ENCODE data around the gene HP1BP3.

GRCh38 chr1:20726118-20726911 lies 60.8 kb downstream of the HP1BP3 start:
- TF ChIP-seq CTCF (IDR thresholded peaks at IDR 0.05) (no peak), POLR2A (IDR thresholded peaks at IDR 0.05) (no peak), POLR2AphosphoS5 (IDR thresholded peaks at IDR 0.05; ENCODE audit: insufficient read depth in 1 of 2, low read depth in 1 of 2) (no peak)
